ENCODE results near the gene SUSD5.

SUSD5 gene

DNA sequence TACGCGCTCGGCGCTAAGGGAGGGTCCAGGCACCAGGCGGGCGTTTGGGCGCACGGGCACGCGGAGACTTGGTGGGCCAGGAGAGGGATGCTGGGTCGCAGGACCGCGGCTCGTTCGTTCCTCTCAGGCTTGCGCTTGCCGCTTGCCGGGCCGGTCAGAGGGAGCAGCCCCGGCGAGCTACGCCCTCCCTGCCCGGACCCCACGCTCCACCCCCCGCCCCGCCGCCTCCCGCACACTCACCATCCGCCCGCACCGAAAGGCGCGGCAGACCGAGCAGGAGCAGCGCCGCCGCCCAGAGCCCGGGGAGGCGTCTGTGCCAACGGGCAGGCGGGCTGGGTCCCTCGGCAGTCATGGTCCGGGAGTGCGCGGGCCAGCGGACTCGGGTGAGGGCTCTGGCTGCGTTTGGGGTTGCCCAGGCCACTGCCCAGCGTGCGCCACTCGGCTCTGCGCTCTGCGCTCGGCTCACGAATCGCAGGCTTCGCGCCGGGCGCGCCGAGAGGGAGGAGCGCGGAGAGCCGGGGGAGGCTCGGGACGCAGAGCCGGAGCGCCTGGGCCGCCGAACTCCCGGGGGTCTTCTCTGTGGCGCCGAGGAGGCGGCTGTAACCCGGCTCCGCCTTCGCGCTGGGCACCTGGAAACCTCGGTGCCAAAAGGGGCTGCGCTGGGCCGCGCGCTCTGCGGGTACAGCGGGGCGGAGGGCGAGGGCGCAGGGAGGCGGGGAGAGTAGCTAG is at the start of gene SUSD5:
Gene SUSD5, minus strand, starts transcription at position 365 of the 729 bp plus-strand sequence. Its CDS starts 13 bp downstream, at position 352.
- Histone ChIP-seq H3K4me3 (IDR thresholded peaks at IDR 0.05; ENCODE audit: insufficient read depth, low read depth, low read length) (no peak within 1 kb of the TSS), H3K79me2 (ENCODE audit: insufficient read depth, low read depth) (no peaks in the 10 kb centered on the region), H2AFZ (ENCODE audit: low read depth) (no peak within 1 kb of the TSS), H3K27me3 (ENCODE audit: insufficient read depth, low read depth) (no peaks in the 10 kb centered on the region), H3K27ac (no peak within 1 kb of the TSS), H4K20me1 (ENCODE audit: insufficient read depth) (no peaks in the 10 kb centered on the region), H3K4me1 (ENCODE audit: low read depth, poor library complexity, severe bottlenecking) (no peaks in the 10 kb centered on the region), H3K4me2 (no peak within 1 kb of the TSS), H3K36me3 (ENCODE audit: insufficient read depth) (no peaks in the 10 kb centered on the region), H3K9ac (no peak within 1 kb of the TSS)
- TF ChIP-seq, protein P1, sequence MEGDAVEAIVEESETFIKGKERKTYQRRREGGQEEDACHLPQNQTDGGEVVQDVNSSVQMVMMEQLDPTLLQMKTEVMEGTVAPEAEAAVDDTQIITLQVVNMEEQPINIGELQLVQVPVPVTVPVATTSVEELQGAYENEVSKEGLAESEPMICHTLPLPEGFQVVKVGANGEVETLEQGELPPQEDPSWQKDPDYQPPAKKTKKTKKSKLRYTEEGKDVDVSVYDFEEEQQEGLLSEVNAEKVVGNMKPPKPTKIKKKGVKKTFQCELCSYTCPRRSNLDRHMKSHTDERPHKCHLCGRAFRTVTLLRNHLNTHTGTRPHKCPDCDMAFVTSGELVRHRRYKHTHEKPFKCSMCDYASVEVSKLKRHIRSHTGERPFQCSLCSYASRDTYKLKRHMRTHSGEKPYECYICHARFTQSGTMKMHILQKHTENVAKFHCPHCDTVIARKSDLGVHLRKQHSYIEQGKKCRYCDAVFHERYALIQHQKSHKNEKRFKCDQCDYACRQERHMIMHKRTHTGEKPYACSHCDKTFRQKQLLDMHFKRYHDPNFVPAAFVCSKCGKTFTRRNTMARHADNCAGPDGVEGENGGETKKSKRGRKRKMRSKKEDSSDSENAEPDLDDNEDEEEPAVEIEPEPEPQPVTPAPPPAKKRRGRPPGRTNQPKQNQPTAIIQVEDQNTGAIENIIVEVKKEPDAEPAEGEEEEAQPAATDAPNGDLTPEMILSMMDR (conservative IDR thresholded peaks at IDR 0.05; ENCODE audit: low read depth, low read length): no peak

DNA sequence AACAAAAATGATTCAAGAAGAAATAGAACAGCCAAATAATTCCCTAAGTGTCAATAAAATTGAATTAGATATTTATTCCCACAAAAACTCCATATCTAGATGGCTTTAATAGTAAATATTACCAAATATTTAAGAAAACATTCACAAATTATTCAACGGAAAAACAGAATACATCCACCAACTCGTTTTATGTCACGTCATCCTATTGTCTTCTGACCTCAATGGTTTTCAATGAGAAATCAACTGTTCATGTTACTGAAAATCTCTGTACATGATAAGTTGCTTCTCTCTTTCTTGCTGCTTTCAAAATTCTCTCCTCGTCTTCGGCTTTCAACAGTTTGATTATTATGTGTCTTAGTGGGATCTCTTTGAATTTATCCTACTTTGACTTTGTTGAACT is 41.5 kb upstream of the SUSD5 start:
- H3K27me3 ChIP-seq (ENCODE audit: insufficient read depth, low read depth): no peaks in the 10 kb centered on the region
- H3K4me1 ChIP-seq (ENCODE audit: low read depth, poor library complexity, severe bottlenecking): no peaks in the 10 kb centered on the region
- no peak overlapping the region for H3K4me2 ChIP-seq
- H3K36me3 ChIP-seq (ENCODE audit: insufficient read depth): no peaks in the 10 kb centered on the region
- TF ChIP-seq, protein P1 (conservative IDR thresholded peaks at IDR 0.05; ENCODE audit: low read depth, low read length): no peak
- no peaks in the 10 kb centered on the region for H4K20me1 ChIP-seq (ENCODE audit: insufficient read depth)
- no peak overlapping the region for H3K4me3 ChIP-seq (IDR thresholded peaks at IDR 0.05; ENCODE audit: insufficient read depth, low read depth, low read length)
- H3K9ac ChIP-seq: no peak overlapping the region
- no peak overlapping the region for H3K27ac ChIP-seq
- no peak overlapping the region for H2AFZ ChIP-seq (ENCODE audit: low read depth)
- no peaks in the 10 kb centered on the region for H3K79me2 ChIP-seq (ENCODE audit: insufficient read depth, low read depth)

DNA sequence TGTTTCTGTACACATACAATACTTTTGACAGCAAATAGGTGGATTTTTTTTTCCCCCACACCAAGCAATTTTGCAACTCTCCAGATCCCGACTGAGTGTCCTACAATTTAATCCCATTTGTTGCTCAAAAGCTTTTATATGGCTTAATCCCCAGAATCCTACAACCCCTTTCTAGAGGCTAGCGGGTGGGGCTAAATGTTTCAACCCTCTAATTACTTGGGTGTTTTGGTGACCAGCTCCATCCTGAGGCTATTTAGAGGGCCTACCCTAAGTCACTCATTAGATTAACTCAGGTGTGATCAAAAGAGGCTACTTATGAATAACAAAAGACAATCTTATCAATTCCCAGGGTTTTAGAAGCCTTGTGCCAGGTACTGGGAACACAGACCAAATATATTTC is 37.6 kb upstream of the SUSD5 start:
- TF ChIP-seq, protein P1 (conservative IDR thresholded peaks at IDR 0.05; ENCODE audit: low read depth, low read length): no peak
- Histone ChIP-seq H2AFZ (ENCODE audit: low read depth) (no peak overlapping the region), H3K79me2 (ENCODE audit: insufficient read depth, low read depth) (no peaks in the 10 kb centered on the region), H3K4me3 (IDR thresholded peaks at IDR 0.05; ENCODE audit: insufficient read depth, low read depth, low read length) (no peak overlapping the region), H3K4me2 (no peak overlapping the region), H3K9ac (no peak overlapping the region), H3K27ac (no peak overlapping the region), H4K20me1 (ENCODE audit: insufficient read depth) (no peaks in the 10 kb centered on the region), H3K4me1 (ENCODE audit: low read depth, poor library complexity, severe bottlenecking) (peaks cover 3% of the 10 kb centered on the region), H3K36me3 (ENCODE audit: insufficient read depth) (no peaks in the 10 kb centered on the region), H3K27me3 (ENCODE audit: insufficient read depth, low read depth) (no peaks in the 10 kb centered on the region)

DNA sequence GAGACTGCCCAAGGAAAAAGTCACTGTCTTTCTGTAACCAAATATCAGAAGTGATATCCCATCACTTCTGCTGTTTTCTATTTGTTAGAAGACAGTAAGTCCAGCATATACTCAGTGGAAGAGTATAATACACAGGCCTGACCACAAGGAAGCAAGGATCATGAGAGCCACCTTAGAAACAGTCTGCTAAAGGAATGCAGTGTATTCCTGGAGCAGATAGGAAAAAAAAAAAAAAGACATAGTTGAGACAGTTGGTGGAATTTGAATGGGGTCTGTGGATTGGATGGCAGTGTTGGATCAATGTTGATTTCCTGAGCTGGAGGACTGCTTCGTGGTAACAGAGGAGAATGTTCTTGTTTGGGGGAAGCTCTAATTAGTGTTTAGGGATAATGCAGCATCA is 32.1 kb upstream of the SUSD5 start:
- H3K27ac ChIP-seq: no peak overlapping the region
- TF ChIP-seq, protein P1 (conservative IDR thresholded peaks at IDR 0.05; ENCODE audit: low read depth, low read length): no peak
- no peaks in the 10 kb centered on the region for H4K20me1 ChIP-seq (ENCODE audit: insufficient read depth)
- no peak overlapping the region for H3K4me2 ChIP-seq
- H3K36me3 ChIP-seq (ENCODE audit: insufficient read depth): no peaks in the 10 kb centered on the region
- no peak overlapping the region for H2AFZ ChIP-seq (ENCODE audit: low read depth)
- H3K4me3 ChIP-seq (IDR thresholded peaks at IDR 0.05; ENCODE audit: insufficient read depth, low read depth, low read length): no peak overlapping the region
- no peaks in the 10 kb centered on the region for H3K79me2 ChIP-seq (ENCODE audit: insufficient read depth, low read depth)
- no peak overlapping the region for H3K9ac ChIP-seq
- H3K27me3 ChIP-seq (ENCODE audit: insufficient read depth, low read depth): no peaks in the 10 kb centered on the region
- peaks cover 3% of the 10 kb centered on the region for H3K4me1 ChIP-seq (ENCODE audit: low read depth, poor library complexity, severe bottlenecking)
